ENCODE data around the gene TMEM132E.

The TMEM132E gene

GRCh38 chr17:34665150-34665806 is 85.9 kb downstream of the TMEM132E start:
- peak; percentile 14 for DNase-seq
- H2BK5ac ChIP-seq (ENCODE audit: low read length): no peak overlapping the region

GRCh38 chr17:34665819-34666763 is 86.7 kb downstream of the TMEM132E start:
- peaks cover 1% of the 10 kb centered on the region for H3K4me1 ChIP-seq (ENCODE audit: control insufficient read depth, low read depth, low read length)
- no peak overlapping the region for H4K8ac ChIP-seq (ENCODE audit: low read depth, low read length)
- no peak overlapping the region for H3K23ac ChIP-seq (ENCODE audit: low read length)
- no peak overlapping the region for H3K9ac ChIP-seq (ENCODE audit: low read length)
- no peak overlapping the region for H4K5ac ChIP-seq (ENCODE audit: low read length)
- no peaks in the 10 kb centered on the region for H3K36me3 ChIP-seq (ENCODE audit: control insufficient read depth, insufficient read depth, low read length)
- H2BK120ac ChIP-seq (ENCODE audit: low read depth, low read length): no peak overlapping the region
- H3K79me1 ChIP-seq (ENCODE audit: low read length): no peaks in the 10 kb centered on the region
- no peak overlapping the region for H3K4me2 ChIP-seq (ENCODE audit: low read length)
- H2AK5ac ChIP-seq (ENCODE audit: low read length): no peak overlapping the region
- DNase-seq: peak; percentile 55
- H2BK5ac ChIP-seq (ENCODE audit: low read length): no peak overlapping the region
- no peaks in the 10 kb centered on the region for H3K27me3 ChIP-seq (ENCODE audit: insufficient read depth, low read length, poor library complexity)
- H3K4ac ChIP-seq (ENCODE audit: low read depth, low read length): no peak overlapping the region
- H3K79me2 ChIP-seq (ENCODE audit: control insufficient read depth, insufficient read depth, low read length): no peaks in the 10 kb centered on the region
- no peak overlapping the region for H3K27ac ChIP-seq (ENCODE audit: low read depth, low read length)
- peak overlapping the region; percentile 20 for H3K56ac ChIP-seq (ENCODE audit: low read length)
- no peak overlapping the region for H3K4me3 ChIP-seq (ENCODE audit: low read length)
- H2BK15ac ChIP-seq (replicated peaks; ENCODE audit: low read depth): no peak overlapping the region
- no peak overlapping the region for H3K18ac ChIP-seq (ENCODE audit: low read length)
- no CpG with 5 or more reads among the region's 22 CpGs for WGBS (ENCODE audit: extremely low coverage, insufficient coverage, low lambda C conversion rate)

More at GRCh38 chr17:34665150-34665806, 85.9 kb downstream of the TMEM132E start:
- Histone ChIP-seq H3K79me1 (ENCODE audit: low read length) (no peaks in the 10 kb centered on the region), H3K4me2 (ENCODE audit: low read length) (no peak overlapping the region), H3K4me3 (ENCODE audit: low read length) (no peak overlapping the region), H3K27me3 (ENCODE audit: insufficient read depth, low read length, poor library complexity) (no peaks in the 10 kb centered on the region), H4K8ac (ENCODE audit: low read depth, low read length) (no peak overlapping the region), H3K18ac (ENCODE audit: low read length) (no peak overlapping the region), H2AK5ac (ENCODE audit: low read length) (no peak overlapping the region), H3K23ac (ENCODE audit: low read length) (no peak overlapping the region), H3K4me1 (ENCODE audit: control insufficient read depth, low read depth, low read length) (peaks cover 1% of the 10 kb centered on the region), H3K4ac (ENCODE audit: low read depth, low read length) (no peak overlapping the region), H3K36me3 (ENCODE audit: control insufficient read depth, insufficient read depth, low read length) (no peaks in the 10 kb centered on the region), H3K27ac (ENCODE audit: low read depth, low read length) (no peak overlapping the region), H3K56ac (ENCODE audit: low read length) (no peak overlapping the region), H2BK120ac (ENCODE audit: low read depth, low read length) (no peak overlapping the region), H3K9ac (ENCODE audit: low read length) (no peak overlapping the region), H4K5ac (ENCODE audit: low read length) (no peak overlapping the region), H2BK15ac (replicated peaks; ENCODE audit: low read depth) (no peak overlapping the region), H3K79me2 (ENCODE audit: control insufficient read depth, insufficient read depth, low read length) (no peaks in the 10 kb centered on the region)
- WGBS (ENCODE audit: extremely low coverage, insufficient coverage, low lambda C conversion rate): no CpG with 5 or more reads among the region's 12 CpGs

GRCh38 chr17:34667656-34668055 is 88.3 kb downstream of the TMEM132E start:
- no peak overlapping the region for H3K18ac ChIP-seq (ENCODE audit: low read length)
- no peak overlapping the region for H3K4me2 ChIP-seq (ENCODE audit: low read length)
- H3K23ac ChIP-seq (ENCODE audit: low read length): no peak overlapping the region
- H4K5ac ChIP-seq (ENCODE audit: low read length): no peak overlapping the region
- no peaks in the 10 kb centered on the region for H3K36me3 ChIP-seq (ENCODE audit: control insufficient read depth, insufficient read depth, low read length)
- no peak overlapping the region for H3K56ac ChIP-seq (ENCODE audit: low read length)
- no peak overlapping the region for H2AK5ac ChIP-seq (ENCODE audit: low read length)
- no peaks in the 10 kb centered on the region for H3K27me3 ChIP-seq (ENCODE audit: insufficient read depth, low read length, poor library complexity)
- H4K8ac ChIP-seq (ENCODE audit: low read depth, low read length): no peak overlapping the region
- no peaks in the 10 kb centered on the region for H3K79me1 ChIP-seq (ENCODE audit: low read length)
- no peak overlapping the region for H2BK120ac ChIP-seq (ENCODE audit: low read depth, low read length)
- no peak overlapping the region for H2BK15ac ChIP-seq (replicated peaks; ENCODE audit: low read depth)
- H3K4me3 ChIP-seq (ENCODE audit: low read length): no peak overlapping the region
- no peak for DNase-seq
- H3K79me2 ChIP-seq (ENCODE audit: control insufficient read depth, insufficient read depth, low read length): no peaks in the 10 kb centered on the region
- no peak overlapping the region for H3K27ac ChIP-seq (ENCODE audit: low read depth, low read length)
- H3K9ac ChIP-seq (ENCODE audit: low read length): no peak overlapping the region
- WGBS (ENCODE audit: extremely low coverage, insufficient coverage, low lambda C conversion rate): no CpG with 5 or more reads among the region's 2 CpGs
- H2BK5ac ChIP-seq (ENCODE audit: low read length): no peak overlapping the region
- H3K4me1 ChIP-seq (ENCODE audit: control insufficient read depth, low read depth, low read length): peaks cover 1% of the 10 kb centered on the region
- no peak overlapping the region for H3K4ac ChIP-seq (ENCODE audit: low read depth, low read length)

- H2BK120ac ChIP-seq (ENCODE audit: low read depth, low read length): no peak overlapping the region
- no peak for DNase-seq
Observed at GRCh38 chr17:34668206-34668605, 88.8 kb downstream of the TMEM132E start.

GRCh38 chr17:34669511-34669910 is 90.1 kb downstream of the TMEM132E start:
- Histone ChIP-seq H2BK120ac (ENCODE audit: low read depth, low read length) (no peak overlapping the region), H2BK5ac (ENCODE audit: low read length) (no peak overlapping the region), H3K18ac (ENCODE audit: low read length) (no peak overlapping the region), H3K9ac (ENCODE audit: low read length) (no peak overlapping the region), H4K8ac (ENCODE audit: low read depth, low read length) (no peak overlapping the region), H2BK15ac (replicated peaks; ENCODE audit: low read depth) (no peak overlapping the region), H3K56ac (ENCODE audit: low read length) (no peak overlapping the region), H3K79me1 (ENCODE audit: low read length) (no peaks in the 10 kb centered on the region), H3K23ac (ENCODE audit: low read length) (peak overlapping the region; percentile 37), H3K79me2 (ENCODE audit: control insufficient read depth, insufficient read depth, low read length) (no peaks in the 10 kb centered on the region), H3K4ac (ENCODE audit: low read depth, low read length) (no peak overlapping the region), H4K5ac (ENCODE audit: low read length) (no peak overlapping the region), H3K36me3 (ENCODE audit: control insufficient read depth, insufficient read depth, low read length) (no peaks in the 10 kb centered on the region), H2AK5ac (ENCODE audit: low read length) (no peak overlapping the region), H3K4me3 (ENCODE audit: low read length) (no peak overlapping the region), H3K4me1 (ENCODE audit: control insufficient read depth, low read depth, low read length) (peaks cover 1% of the 10 kb centered on the region), H3K4me2 (ENCODE audit: low read length) (no peak overlapping the region), H3K27ac (ENCODE audit: low read depth, low read length) (no peak overlapping the region), H3K27me3 (ENCODE audit: insufficient read depth, low read length, poor library complexity) (no peaks in the 10 kb centered on the region)
- no peak for DNase-seq
- no CpG with 5 or more reads among the region's 5 CpGs for WGBS (ENCODE audit: extremely low coverage, insufficient coverage, low lambda C conversion rate)

More at GRCh38 chr17:34668206-34668605, 88.8 kb downstream of the TMEM132E start:
- no peak overlapping the region for H3K27ac ChIP-seq (ENCODE audit: low read depth, low read length)
- H2AK5ac ChIP-seq (ENCODE audit: low read length): no peak overlapping the region
- H3K4me2 ChIP-seq (ENCODE audit: low read length): no peak overlapping the region
- H3K4me1 ChIP-seq (ENCODE audit: control insufficient read depth, low read depth, low read length): peaks cover 1% of the 10 kb centered on the region
- H4K8ac ChIP-seq (ENCODE audit: low read depth, low read length): no peak overlapping the region
- no peaks in the 10 kb centered on the region for H3K79me1 ChIP-seq (ENCODE audit: low read length)
- H3K79me2 ChIP-seq (ENCODE audit: control insufficient read depth, insufficient read depth, low read length): no peaks in the 10 kb centered on the region
- no peak overlapping the region for H2BK15ac ChIP-seq (replicated peaks; ENCODE audit: low read depth)
- no peak overlapping the region for H4K5ac ChIP-seq (ENCODE audit: low read length)
- no CpG with 5 or more reads among the region's 3 CpGs for WGBS (ENCODE audit: extremely low coverage, insufficient coverage, low lambda C conversion rate)
- H3K27me3 ChIP-seq (ENCODE audit: insufficient read depth, low read length, poor library complexity): no peaks in the 10 kb centered on the region
- H3K9ac ChIP-seq (ENCODE audit: low read length): no peak overlapping the region
- H3K56ac ChIP-seq (ENCODE audit: low read length): no peak overlapping the region
- no peaks in the 10 kb centered on the region for H3K36me3 ChIP-seq (ENCODE audit: control insufficient read depth, insufficient read depth, low read length)
- H3K4me3 ChIP-seq (ENCODE audit: low read length): no peak overlapping the region
- H3K18ac ChIP-seq (ENCODE audit: low read length): no peak overlapping the region
- no peak overlapping the region for H3K4ac ChIP-seq (ENCODE audit: low read depth, low read length)
- no peak overlapping the region for H3K23ac ChIP-seq (ENCODE audit: low read length)
- H2BK5ac ChIP-seq (ENCODE audit: low read length): no peak overlapping the region

All from mesendoderm (in vitro differentiated cells).